ENCODE measurements around the gene LGR4.
"Not testable (repeated sequence)": the region's sequence is repeated elsewhere in the genome, so short reads cannot be mapped to it uniquely, and the experiment has no call there.

The LGR4 gene

GRCh38 chr11:27372164-27372563 is 100.4 kb downstream of the LGR4 start:
- DNase-seq = no peak

GRCh38 chr11:27371489-27371888 is 101.1 kb downstream of the LGR4 start:
- DNase-seq = no peak

GRCh38 chr11:27370374-27370773 is 102.2 kb downstream of the LGR4 start:
- DNase-seq = no peak

- DNase-seq = no peak
Measured at GRCh38 chr11:27367881-27368280, 104.7 kb downstream of the LGR4 start.

GRCh38 chr11:27363576-27364117 is 108.9 kb downstream of the LGR4 start:
- DNase-seq = no peak

- DNase-seq = peak; percentile 25
Measured at GRCh38 chr11:27362749-27363575, 109.6 kb downstream of the LGR4 start, which contains the start of gene CCDC34. Gene CCDC34 (minus strand): TSS chr11:27363215. CDS start chr11:27363194, 21 bp downstream.

GRCh38 chr11:27361649-27362431 is 110.8 kb downstream of the LGR4 start:
- no peak for DNase-seq

GRCh38 chr11:27358296-27358695 is 114.3 kb downstream of the LGR4 start:
- no peak for DNase-seq

GRCh38 chr11:27357250-27357649 is 115.3 kb downstream of the LGR4 start:
- DNase-seq = no peak

GRCh38 chr11:27356624-27357222 is 115.9 kb downstream of the LGR4 start:
- no peak for DNase-seq

- no peak for DNase-seq
Measured at GRCh38 chr11:27355575-27356104, 117.0 kb downstream of the LGR4 start.

- DNase-seq = no peak
Measured at GRCh38 chr11:27354359-27354965, 118.1 kb downstream of the LGR4 start.

- DNase-seq = no peak
Measured at GRCh38 chr11:27353593-27354358, 118.8 kb downstream of the LGR4 start.

- no peak for DNase-seq
Measured at GRCh38 chr11:27352781-27353180, 119.8 kb downstream of the LGR4 start.

- DNase-seq = no peak
Measured at GRCh38 chr11:27350511-27350910, 122.1 kb downstream of the LGR4 start.

GRCh38 chr11:27349919-27350318 is 122.7 kb downstream of the LGR4 start:
- no peak for DNase-seq

GRCh38 chr11:27348340-27348873 is 124.2 kb downstream of the LGR4 start:
- no peak for DNase-seq

GRCh38 chr11:27347359-27348339 is 124.9 kb downstream of the LGR4 start:
- no peak for DNase-seq

- DNase-seq = no peak
Measured at GRCh38 chr11:27339941-27340340, 132.6 kb downstream of the LGR4 start.

GRCh38 chr11:27334764-27335163 is 137.8 kb downstream of the LGR4 start:
- DNase-seq = not testable (repeated sequence)

Data from cortex of kidney (tissue), 1 donor.